Stimulated activated CD4-positive, alpha-beta T cell treated with anti-CD3 and anti-CD28 coated beads, TNF-alpha, amount 100 ng/mL, for 48 hours (primary cell): Measurements from ENCODE around the gene CEP68.
A peak's percentile ranks its signal among the peaks of the same experiment; 100 is the strongest.
"Not testable (repeated sequence)": the region's sequence is repeated elsewhere in the genome, so short reads cannot be mapped to it uniquely, and the experiment has no call there.

ENCODE experiments used
- DNase-seq, 3 donors: peaks; one replicate each; pipeline ENCODE4 v3.0.0-alpha.2; 2020; ENCODE audit warnings: low read depth in 3 of 3

CEP68 gene

DNA sequence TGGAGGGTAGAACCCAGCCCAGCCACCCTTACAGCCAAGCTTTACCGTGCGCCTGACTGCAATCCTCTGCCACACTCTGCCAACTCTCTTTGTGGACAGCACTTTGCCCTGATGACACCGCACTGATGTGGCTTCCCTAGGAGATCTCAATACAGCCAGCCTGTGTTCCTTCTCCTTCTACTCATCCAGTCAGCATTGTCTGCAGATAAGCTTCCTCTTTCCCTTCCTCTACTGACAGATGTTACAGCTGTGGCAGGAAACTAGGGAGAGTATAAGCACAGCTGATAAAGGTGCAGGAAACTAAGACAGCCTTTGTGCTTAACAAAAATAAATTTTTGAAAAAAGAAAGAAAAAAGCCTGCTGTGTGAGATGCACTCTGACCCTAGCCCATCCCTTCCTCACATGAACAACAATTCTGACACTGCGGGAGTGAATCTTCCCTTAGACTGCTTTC is 25.0 kb downstream of the CEP68 start:
- no peak for DNase-seq

GRCh38 chr2:65085148-65085547 is 28.9 kb downstream of the CEP68 start:
- no peak for DNase-seq

DNA sequence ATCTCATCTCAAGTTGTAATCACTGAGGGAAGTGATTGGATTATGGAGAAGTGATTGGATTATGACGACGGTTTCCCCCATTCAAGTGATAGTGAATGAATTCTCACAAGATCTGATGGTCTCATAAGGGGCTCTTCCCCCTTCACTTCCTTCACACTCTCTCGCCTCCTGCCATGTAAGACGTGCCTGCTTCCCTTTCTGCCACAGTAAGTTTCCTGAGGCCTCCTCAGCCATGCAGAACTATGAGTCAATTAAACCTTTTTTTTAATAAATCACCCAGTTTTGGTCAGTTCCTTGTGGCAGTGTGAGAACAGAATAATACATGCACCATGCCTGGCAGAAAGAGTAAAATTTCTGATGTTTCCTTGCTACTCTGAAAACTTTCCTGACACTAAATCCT is 36.6 kb downstream of the CEP68 start:
- DNase-seq = no peak

DNA sequence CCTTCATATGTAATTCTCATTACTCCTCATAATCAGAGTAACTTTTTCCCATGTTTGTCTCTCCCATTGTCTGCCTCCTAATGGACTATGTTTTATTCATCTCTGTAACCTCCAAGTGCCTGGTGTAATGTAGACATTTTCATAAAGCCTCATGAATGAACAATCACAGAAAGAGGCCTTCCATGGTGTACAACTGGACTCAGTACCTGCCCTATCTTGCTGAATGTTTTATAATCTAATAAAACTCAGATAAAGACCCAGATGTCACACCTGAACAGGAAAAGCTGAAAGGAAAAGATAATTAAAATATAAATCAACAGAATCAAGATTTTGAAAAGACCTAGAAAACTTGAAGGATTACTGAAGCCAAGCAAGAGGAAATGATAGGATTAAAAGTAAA is 37.0 kb downstream of the CEP68 start:
- no peak for DNase-seq

GRCh38 chr2:65096948-65097347 is 40.7 kb downstream of the CEP68 start:
- DNase-seq = no peak

DNA sequence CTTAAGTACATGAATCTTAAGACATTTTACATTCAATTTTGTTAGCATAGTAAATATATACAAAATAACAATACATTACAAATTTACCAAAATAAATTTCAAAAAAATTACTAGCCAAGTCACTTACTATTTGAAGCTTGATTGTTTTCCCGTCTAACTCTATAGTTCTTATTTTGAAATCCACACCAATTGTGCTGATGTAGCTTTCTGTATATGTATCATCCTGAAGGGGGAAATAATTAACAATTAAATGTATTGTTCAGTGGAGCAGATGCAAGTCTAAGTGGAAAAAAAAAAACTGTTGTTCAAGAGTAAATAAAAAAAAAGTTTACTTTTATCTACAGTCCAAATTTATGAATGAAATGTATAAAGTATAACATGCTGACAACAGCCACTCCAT is 41.6 kb downstream of the CEP68 start:
- DNase-seq = no peak

DNA sequence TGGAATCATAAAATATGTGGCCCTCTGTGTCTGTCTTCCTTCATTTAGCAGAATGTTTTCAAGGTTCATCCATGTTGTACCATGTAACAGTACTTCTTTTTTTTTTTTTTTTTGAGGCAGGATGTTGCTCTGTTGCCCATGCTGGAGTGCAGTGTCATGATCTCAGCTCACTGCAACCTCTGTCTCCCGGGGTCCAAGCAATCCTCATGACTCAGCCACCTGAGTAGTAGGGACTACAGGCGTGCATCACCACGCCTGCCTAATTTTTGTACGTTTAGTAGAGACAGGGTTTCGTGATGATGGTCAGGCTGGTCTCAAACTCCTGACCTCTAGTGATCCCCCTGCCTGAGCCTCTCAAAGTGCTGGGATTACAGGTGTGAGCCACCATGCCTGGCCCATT is 42.5 kb downstream of the CEP68 start:
- no peak for DNase-seq

- DNase-seq = no peak
These were observed 44.9 kb downstream of the CEP68 start for GRCh38 chr2:65101071-65101470.

DNA sequence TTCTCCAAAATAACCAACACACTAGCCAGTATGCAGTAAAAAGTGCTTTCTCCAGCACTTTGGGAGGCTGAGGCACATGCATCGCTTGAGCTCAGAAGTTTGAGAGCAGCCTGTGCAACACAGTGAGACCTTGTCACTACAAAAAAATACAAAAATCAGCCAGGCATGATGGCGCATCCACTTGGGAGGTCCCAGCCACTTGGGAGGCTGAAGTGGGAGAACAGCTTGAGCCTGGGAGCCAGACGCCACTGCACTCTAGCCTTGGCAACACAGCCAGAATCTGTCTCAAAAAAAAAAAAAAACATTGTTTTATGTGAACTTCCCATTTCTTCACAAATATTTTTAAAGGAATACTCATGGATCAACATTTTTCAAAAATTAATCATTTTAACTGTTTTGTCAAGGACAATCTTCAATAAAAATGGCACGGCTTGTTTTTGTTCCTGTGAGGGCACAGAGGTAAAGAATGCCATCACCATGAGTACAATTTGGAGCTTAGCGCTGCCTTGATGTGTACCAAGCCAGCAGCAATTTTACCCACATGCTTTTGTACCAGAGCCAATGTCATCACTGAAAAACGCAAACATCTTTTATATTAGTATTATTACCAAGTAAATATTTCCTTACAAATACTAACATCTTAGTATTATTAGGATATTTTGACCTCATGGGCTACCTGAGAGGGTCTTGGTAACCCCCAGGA is 46.9 kb downstream of the CEP68 start:
- no peak for DNase-seq

DNA sequence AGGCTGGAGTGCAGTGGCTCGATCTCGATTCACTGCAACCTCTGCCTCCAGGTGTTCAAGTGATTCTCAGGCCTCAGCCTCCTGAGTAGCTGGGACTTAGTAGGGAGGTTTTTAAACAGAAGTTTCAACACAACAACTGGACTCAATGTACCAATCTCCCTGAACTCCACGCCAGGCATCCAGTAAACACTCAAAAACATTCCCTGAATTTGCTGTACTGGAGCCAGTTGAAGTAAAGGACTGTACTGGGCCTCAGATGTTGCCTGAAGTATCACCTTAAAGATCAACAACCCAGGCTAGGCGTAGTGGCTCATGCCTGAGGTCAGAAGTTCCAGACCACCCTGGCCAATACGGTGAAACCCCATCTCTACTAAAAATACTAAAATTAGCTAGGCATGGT is 51.3 kb downstream of the CEP68 start:
- DNase-seq = no peak

- no peak for DNase-seq
These were observed 52.6 kb downstream of the CEP68 start for GRCh38 chr2:65108780-65109179.

DNA sequence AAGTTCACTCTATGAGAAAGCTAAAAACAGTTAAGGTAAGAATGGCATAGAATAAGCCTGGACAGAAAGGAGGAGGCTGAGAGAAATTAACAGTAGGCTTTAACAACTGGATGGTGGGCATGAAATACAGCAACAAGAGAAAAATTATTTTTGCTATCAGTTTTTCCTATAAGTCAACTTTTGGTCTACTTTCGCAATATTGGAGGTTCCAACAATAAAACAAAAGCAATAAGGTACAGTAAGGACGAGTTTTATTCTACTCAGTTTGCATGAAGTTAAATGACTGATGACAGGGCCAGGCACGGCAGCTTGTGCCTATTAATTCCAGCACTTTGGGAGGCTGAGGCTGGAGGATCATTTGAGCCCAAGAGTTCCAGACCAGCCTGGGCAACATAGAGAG is 56.4 kb downstream of the CEP68 start:
- no peak for DNase-seq

DNA sequence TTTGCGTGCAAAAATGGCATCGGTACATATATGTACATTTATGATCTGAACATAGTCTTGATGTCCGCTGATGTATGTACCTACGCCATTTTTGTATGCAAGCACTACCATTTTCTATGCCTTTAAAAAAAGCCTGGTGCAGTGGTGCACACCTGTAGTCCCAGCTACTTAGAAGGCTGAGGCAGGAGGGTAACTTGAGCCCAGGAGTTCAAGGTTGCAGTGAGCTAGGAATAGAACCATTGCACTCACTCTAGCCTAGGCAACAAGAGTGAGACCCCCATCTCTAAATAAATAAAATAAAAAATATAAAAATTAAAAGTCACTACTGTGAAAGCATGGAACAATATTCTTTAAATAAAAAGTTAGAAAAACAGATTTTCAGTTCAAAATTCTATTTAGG is 57.0 kb downstream of the CEP68 start:
- DNase-seq = no peak

DNA sequence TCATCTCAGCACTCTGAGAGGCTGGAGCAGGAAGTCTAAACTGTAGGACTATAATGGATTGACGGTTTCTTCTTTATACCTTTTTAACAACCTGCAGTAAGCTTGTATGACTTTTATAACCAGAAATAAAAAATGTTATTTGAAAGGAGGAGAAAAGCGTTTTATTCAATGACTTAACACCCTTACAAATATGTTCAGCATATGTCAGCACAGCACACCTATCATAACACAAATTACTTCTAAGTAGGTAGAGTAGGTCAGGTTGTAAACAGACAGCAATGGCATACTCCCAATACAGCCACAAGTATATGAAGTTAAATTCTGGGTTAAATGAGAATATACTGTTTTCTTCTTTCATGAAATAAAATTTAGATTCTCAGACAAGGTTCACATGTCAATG is 57.6 kb downstream of the CEP68 start:
- DNase-seq = no peak

GRCh38 chr2:65114921-65115320 is 58.7 kb downstream of the CEP68 start:
- no peak for DNase-seq

- DNase-seq = no peak
These were observed 60.4 kb downstream of the CEP68 start for GRCh38 chr2:65116645-65117044.

- DNase-seq = no peak
These were observed 64.9 kb downstream of the CEP68 start for GRCh38 chr2:65120990-65121693.

DNA sequence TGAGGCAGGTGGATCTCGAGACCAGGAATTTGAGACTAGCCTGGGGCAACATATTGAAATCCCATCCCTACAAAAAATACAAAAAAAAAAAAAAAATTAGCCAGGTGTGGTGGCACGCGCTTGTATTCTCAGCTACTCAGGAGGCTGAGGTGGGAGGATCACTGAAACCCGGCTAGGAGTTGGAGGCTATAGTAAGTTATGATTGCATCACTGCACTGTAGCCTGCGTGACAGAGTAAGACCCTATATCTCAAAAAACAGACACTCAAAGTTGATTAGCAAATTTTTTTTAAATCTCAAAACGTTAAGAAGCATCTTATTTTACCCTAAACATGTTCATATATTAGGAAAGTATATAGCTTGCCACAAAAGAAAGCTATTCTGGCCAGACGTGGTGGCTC is 66.1 kb downstream of the CEP68 start:
- no peak for DNase-seq

- DNase-seq = not testable (repeated sequence)
These were observed 69.2 kb downstream of the CEP68 start for GRCh38 chr2:65125457-65125856.

DNA sequence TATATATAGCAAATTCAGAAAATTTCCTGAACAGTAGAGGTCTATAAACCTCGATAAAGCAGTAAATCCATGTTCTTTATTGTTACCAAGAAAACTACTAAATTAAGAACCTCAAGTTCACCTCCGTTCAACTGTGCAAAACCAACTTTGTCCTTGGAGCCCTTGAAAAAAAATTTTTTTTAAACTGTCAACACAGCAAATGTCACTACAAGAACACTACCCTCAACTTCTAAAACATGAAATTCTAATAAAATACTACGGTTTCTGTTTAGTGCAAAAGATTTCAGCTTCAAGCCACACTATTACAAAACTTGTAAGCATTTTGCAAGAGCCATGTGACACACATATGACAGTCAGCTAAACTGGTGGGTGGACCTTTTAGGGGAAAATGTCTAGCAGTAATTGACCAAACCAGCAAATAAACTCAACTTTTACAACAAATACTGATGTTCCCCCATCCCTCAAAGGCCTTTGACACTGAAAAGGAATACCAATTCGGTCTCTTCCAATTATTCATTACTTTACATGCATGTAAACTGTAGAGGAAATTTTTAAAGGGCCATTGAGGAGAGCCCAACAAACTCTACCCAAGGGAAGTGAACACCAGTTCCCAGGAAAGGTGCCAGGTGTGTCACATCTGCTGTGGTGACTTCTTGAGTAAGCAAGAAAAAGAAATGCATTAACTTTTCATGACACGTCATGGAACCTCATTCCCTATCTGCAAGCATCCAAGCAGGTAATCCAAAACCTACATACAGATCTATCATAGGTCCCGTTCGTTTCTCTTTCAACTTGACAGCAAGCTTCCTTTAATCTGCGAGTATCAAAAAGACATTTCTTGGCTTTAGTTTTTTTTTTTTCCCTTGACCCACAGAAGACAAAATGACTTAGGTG is 72.3 kb downstream of the CEP68 start:
- peak in 1 of 3 donors; percentile 9 for DNase-seq

DNA sequence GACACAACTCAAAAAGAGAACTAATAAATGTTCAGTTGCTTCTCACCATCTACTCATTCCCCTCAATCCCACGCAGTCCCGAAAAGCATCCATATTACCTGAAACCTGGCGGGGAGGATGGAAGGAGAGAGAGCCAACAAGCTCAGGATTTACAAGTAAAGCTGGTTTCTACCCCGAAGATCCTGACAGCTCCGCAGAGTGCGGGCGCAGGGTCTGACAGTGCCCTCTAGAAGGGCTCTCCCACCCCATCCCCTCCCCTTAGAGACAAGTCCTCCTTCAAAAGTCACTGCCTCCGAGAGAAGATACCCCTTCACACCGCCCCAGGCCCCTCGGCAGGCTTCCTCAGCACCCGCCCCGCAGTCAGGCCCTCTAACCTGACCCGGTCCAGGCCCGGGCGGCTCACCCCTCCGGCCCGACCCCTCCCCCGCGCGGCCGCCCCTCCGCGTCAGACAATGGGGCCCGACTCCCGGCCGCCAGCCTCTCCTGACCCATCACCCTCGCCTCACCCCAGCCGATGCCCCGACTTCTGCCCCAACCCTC is 73.1 kb downstream of the CEP68 start:
- peak; percentile 7 to 31 (median 12) for DNase-seq
